IgD-negative memory B cell (primary cell): ENCODE data around the gene ZRANB1. TPM values are rescaled to one million over a fixed set of nuclear protein-coding genes. Genes with fewer than 3 reads are reported as not detected.

Experiments
- H3K27ac Mint-ChIP-seq, 3 donors: one replicate each; pipeline ENCODE4 v1.8.0; 2020 to 2022; ENCODE audit warnings: mild to moderate bottlenecking in 3 of 3, mixed read lengths in 3 of 3, moderate library complexity in 1 of 3
- H3K27me3 Mint-ChIP-seq: one replicate; pipeline ENCODE4 v1.8.0; 2021; ENCODE audit warnings: mixed read lengths
- H3K36me3 Mint-ChIP-seq: one replicate; pipeline ENCODE4 v1.8.0; 2020; ENCODE audit warnings: mild to moderate bottlenecking, mixed read lengths
- H3K4me1 Mint-ChIP-seq, 3 donors: one replicate each; pipeline ENCODE4 v1.8.0; 2020 to 2022; ENCODE audit warnings: mixed read lengths in 3 of 3, mild to moderate bottlenecking in 1 of 3
- H3K4me3 Mint-ChIP-seq, 4 donors: one replicate each; pipeline ENCODE4 v1.8.0; 2020 to 2022; ENCODE audit warnings: mild to moderate bottlenecking in 4 of 4, mixed read lengths in 4 of 4, moderate library complexity in 3 of 4
- H3K9me3 Mint-ChIP-seq, 3 donors: one replicate each; pipeline ENCODE4 v1.8.0; 2020 to 2021; ENCODE audit warnings: mixed read lengths in 3 of 3, mild to moderate bottlenecking in 1 of 3
- polyA plus RNA-seq: library from polyadenylated mRNA; unstranded; fragments of 300-500 nt; fragmentation: Illumina TruSeq; gene quantifications from one replicate; pipeline ENCODE4 v1.2.3, GENCODE V29; 2021

Gene ZRANB1
- polyA plus RNA-seq, 1 donor from 2014 or later: 8.4 TPM

- no peaks in the 10 kb centered on the region for H3K36me3 Mint-ChIP-seq
- peak overlapping the region in 1 of 3 donors; percentile 18 for H3K27ac Mint-ChIP-seq
- H3K4me1 Mint-ChIP-seq: no peaks in the 10 kb centered on the region
- peaks cover 21% of the 10 kb centered on the region for H3K27me3 Mint-ChIP-seq
- peaks cover 3 to 8% (median 6%) of the 10 kb centered on the region in 3 donors for H3K9me3 Mint-ChIP-seq
- no peak overlapping the region for H3K4me3 Mint-ChIP-seq
Observed at GRCh38 chr10:125016611-125017202, 74.8 kb downstream of the ZRANB1 start.

GRCh38 chr10:125017547-125018298 lies 75.8 kb downstream of the ZRANB1 start:
- H3K9me3 Mint-ChIP-seq: peaks cover 3 to 8% (median 6%) of the 10 kb centered on the region in 3 donors
- no peak overlapping the region for H3K4me3 Mint-ChIP-seq
- peaks cover 20% of the 10 kb centered on the region for H3K27me3 Mint-ChIP-seq
- no peak overlapping the region for H3K27ac Mint-ChIP-seq
- no peaks in the 10 kb centered on the region for H3K4me1 Mint-ChIP-seq
- no peaks in the 10 kb centered on the region for H3K36me3 Mint-ChIP-seq

DNA sequence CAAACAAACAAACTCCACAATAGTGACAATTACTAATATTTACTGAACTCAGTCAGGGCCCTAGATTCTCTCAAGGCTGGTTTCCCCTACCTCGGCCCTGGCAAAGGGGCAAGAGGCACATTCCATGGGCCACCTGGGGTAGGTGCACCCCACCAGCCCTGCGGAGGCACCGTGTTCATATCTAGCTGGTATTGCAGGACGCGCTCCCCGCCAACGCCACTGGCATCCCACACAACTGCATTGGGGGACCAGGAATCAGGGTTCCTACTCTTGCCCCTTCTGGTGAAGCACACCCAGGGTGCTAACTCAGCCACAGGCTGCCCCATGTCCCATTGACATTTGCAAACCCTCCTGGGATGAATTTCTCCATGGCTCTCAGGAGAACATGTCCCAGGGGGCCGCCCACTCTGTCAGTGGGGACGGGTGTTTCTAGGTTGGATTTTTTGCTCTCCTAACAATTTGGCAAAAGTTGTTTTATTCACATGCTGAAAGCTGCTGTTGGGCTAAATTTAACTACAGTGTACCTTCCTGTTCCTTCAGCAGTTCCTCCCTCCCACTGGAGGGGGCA lies 76.7 kb downstream of the ZRANB1 start:
- H3K4me3 Mint-ChIP-seq: no peak overlapping the region
- H3K27me3 Mint-ChIP-seq: peaks cover 22% of the 10 kb centered on the region
- H3K36me3 Mint-ChIP-seq: no peaks in the 10 kb centered on the region
- H3K4me1 Mint-ChIP-seq: no peaks in the 10 kb centered on the region
- peaks cover 3 to 8% (median 6%) of the 10 kb centered on the region in 3 donors for H3K9me3 Mint-ChIP-seq
- no peak overlapping the region for H3K27ac Mint-ChIP-seq

DNA sequence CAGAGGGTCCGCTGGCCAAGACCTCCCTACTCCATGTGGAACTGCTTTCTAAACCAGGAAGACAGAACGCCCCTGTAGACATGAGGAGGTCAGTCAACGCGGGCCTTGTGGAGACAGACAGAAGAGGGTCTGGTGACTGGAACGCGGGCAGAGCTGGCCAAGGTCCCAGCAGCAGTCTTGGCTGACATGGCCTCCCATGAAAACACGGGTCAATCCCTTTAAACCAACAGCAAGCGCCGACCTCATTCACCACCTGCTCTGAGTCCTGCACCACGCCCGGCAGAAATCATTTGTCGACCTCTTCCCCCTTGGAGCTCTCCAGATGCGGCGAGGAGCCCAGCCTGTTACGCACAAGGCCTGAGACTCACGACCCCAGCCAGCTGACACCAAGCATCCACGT lies 78.5 kb downstream of the ZRANB1 start:
- Mint-ChIP-seq H3K9me3 (peaks cover 3 to 8% (median 6%) of the 10 kb centered on the region in 3 donors), H3K4me3 (no peak overlapping the region), H3K27me3 (peaks cover 30% of the 10 kb centered on the region), H3K36me3 (no peaks in the 10 kb centered on the region), H3K4me1 (peaks cover 12 to 13% (median 13%) of the 10 kb centered on the region in 3 donors), H3K27ac (no peak overlapping the region)

DNA sequence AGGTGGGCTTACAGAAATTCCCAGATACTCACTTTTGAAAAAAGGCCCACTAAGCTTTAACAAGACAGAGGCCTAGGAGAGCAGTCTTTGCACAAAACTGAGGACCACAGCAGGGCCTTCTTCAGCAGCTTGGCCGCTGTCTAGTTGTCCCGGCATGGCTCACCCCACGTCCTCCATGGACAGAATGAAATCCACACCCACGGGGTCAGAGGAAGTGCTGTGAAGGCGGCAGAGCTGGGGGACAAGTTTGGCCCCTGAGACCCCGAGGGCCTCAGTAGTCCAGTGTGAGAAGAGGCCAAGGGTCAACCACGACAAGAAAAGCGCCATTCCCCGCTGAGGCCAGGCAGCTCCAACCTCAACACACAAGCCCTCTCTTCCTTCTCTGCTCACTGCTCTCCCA lies 78.9 kb downstream of the ZRANB1 start:
- no peak overlapping the region for H3K27ac Mint-ChIP-seq
- no peaks in the 10 kb centered on the region for H3K36me3 Mint-ChIP-seq
- H3K27me3 Mint-ChIP-seq: peaks cover 34% of the 10 kb centered on the region
- no peak overlapping the region for H3K4me3 Mint-ChIP-seq
- peaks cover 3 to 8% (median 6%) of the 10 kb centered on the region in 3 donors for H3K9me3 Mint-ChIP-seq
- peaks cover 13 to 15% (median 15%) of the 10 kb centered on the region in 3 donors for H3K4me1 Mint-ChIP-seq

DNA sequence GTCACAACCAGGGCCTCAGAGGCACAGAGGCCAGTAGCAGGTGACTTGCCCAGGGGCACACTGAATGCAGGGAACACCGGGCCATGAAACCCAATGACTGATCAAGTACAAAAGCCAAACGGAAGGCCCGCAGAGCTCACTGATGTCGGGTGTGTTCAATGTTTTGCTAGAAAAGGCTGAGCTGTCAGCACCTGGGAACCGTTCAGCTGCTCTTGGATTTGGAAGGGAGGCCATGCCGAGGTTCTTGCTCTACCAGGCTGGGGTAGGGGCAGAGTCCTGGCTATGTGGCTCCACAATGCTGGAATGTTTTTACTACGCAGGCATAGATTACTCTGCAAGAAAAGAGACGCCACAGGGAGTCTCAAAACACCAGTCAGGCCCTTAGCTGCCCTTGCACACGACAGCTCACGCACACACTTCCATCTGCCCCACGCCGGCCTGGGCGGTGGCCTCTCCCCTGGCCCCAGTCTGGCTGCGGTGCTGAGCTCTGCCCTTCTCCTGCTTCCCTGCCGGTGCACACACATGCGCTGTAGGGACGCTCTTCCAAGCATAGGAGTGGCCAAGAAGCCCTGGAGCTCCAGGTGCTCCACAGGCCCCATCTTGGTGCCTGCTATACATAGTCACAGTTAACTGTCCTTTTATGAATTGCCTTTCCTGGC lies 79.9 kb downstream of the ZRANB1 start:
- Mint-ChIP-seq H3K27me3 (peaks cover 36% of the 10 kb centered on the region), H3K4me3 (peak overlapping the region in 1 of 4 donors; percentile 30), H3K9me3 (peaks cover 3 to 8% (median 4%) of the 10 kb centered on the region in 3 donors), H3K36me3 (no peaks in the 10 kb centered on the region), H3K4me1 (peaks cover 13 to 15% (median 15%) of the 10 kb centered on the region in 3 donors), H3K27ac (no peak overlapping the region)

- Mint-ChIP-seq H3K9me3 (peaks cover 3 to 8% (median 4%) of the 10 kb centered on the region in 3 donors), H3K4me1 (peaks cover 13 to 15% (median 15%) of the 10 kb centered on the region in 3 donors), H3K27me3 (peaks cover 32% of the 10 kb centered on the region), H3K4me3 (no peak overlapping the region), H3K27ac (no peak overlapping the region), H3K36me3 (no peaks in the 10 kb centered on the region)
Observed at GRCh38 chr10:125022671-125023070, 80.7 kb downstream of the ZRANB1 start.

DNA sequence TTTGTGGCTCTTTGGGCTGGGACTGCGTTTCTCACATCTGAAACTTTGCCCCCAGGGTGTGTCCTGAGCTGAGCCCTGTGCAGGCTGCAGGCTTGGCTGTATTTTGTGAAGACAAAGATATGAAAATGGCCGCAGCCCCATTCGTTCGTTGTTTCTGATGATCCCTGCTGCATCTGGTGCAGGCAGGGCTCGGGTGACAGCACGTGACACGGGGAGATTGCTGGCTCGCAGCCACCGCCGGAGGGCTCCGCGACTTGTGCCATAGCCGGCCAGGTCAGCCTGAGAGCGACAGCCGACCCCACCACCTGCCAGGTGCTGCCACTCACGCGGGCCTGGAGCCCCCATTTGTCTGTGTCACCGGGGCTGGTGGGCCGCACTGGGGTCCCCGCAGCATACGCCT lies 81.3 kb downstream of the ZRANB1 start:
- H3K27ac Mint-ChIP-seq: peak overlapping the region in 1 of 3 donors; percentile 39
- H3K4me3 Mint-ChIP-seq: no peak overlapping the region
- H3K27me3 Mint-ChIP-seq: peaks cover 28% of the 10 kb centered on the region
- peaks cover 3 to 8% (median 4%) of the 10 kb centered on the region in 3 donors for H3K9me3 Mint-ChIP-seq
- H3K4me1 Mint-ChIP-seq: peaks cover 13 to 15% (median 15%) of the 10 kb centered on the region in 3 donors
- H3K36me3 Mint-ChIP-seq: no peaks in the 10 kb centered on the region

- Mint-ChIP-seq H3K4me3 (peak overlapping the region in 1 of 4 donors; percentile 43), H3K36me3 (no peaks in the 10 kb centered on the region), H3K9me3 (peaks cover 3 to 8% (median 4%) of the 10 kb centered on the region in 3 donors), H3K27me3 (peaks cover 25% of the 10 kb centered on the region), H3K4me1 (peaks cover 13 to 15% (median 15%) of the 10 kb centered on the region in 3 donors), H3K27ac (peak overlapping the region in 1 of 3 donors; percentile 39)
Observed at GRCh38 chr10:125023862-125024496, 82.1 kb downstream of the ZRANB1 start.

DNA sequence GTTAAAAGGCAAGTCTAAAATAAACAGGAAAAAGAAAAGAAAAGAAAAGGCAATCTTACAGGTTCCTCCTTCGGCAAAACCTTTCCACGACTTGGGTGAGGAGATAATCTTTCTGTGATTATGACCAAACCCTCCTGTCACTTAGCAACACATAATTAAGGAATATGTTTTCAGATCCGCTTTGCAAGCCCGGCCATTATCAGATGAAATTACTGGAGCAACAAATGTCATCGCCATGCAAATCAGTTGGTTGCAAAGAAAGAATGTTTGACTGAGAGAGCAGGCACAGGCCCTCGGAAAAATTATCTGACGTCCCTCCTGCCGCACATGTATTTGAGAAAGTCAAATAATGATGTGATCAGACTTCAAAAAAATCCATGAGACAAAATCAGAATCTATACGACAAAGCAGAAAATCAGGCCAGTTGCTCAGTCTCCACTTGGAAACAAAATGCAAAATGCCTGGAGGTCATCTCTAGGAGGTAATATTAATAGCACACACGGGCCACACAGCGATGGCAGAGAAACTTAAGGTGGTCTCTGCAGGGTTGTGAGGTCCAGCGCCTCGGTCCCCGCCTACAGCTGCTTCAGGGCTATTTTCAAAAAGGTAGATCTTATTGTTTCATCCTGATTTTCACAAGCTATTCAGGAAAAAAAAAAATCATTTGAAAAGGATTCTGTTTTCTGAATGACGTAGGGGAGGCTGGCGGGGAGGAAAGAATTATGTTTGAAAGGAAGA lies 82.7 kb downstream of the ZRANB1 start:
- H3K4me3 Mint-ChIP-seq: peak overlapping the region in 2 of 4 donors; percentile 61 to 73
- no peak overlapping the region for H3K27ac Mint-ChIP-seq
- no peaks in the 10 kb centered on the region for H3K36me3 Mint-ChIP-seq
- peaks cover 0 to 3% (median 0%) of the 10 kb centered on the region in 3 donors for H3K9me3 Mint-ChIP-seq
- peaks cover 24% of the 10 kb centered on the region for H3K27me3 Mint-ChIP-seq
- peaks cover 13 to 15% (median 15%) of the 10 kb centered on the region in 3 donors for H3K4me1 Mint-ChIP-seq

- Mint-ChIP-seq H3K4me3 (peak overlapping the region in 2 of 4 donors; percentile 7 to 55), H3K27me3 (peaks cover 26% of the 10 kb centered on the region), H3K9me3 (no peaks in the 10 kb centered on the region), H3K36me3 (no peaks in the 10 kb centered on the region), H3K27ac (no peak overlapping the region), H3K4me1 (peaks cover 13 to 15% (median 15%) of the 10 kb centered on the region in 3 donors)
Observed at GRCh38 chr10:125025341-125025740, 83.4 kb downstream of the ZRANB1 start.

DNA sequence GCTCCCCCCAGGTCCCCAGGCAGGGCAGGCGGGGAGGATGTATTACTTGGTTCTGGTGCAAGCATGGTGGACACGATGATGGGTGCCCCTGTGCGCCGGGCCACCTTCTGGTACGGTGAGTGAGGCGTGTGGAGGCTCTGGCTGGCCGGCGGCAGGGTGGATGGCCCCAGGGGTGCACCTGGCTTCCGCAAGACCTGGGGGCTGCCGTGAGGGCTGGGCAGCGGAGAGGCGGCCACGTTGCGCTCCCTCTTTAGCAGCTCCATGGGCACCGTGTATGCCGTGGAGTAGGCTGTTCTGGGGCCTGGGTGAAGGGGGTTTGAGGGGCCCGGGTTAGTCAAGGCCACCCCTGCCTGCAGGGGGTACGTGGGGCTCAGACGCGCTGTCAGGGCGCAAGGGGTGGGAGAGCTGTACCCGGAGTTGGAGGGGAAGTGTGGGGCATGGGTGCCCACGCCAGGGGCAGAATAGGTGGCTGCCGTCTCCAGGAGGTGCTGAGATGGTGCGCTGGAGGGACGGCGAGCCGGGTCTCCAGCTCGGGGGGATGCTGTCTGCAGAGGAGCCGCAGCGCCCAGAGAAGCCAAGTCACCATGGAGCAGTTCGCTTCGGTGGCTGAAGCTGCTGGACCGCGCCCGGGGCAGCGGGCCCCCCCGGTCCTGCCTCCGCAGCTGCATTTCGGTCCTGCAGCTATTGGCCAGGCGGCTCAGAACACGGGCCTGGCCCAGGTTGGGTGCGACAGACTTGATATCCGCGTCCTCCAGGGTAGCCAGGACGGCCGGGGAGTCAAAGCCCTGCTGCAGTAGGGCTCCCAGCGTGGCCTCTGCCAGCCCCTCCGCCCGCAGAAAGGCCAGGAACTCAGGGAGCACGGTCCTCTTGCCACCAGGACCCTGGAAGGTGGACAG lies 84.4 kb downstream of the ZRANB1 start:
- H3K36me3 Mint-ChIP-seq: no peaks in the 10 kb centered on the region
- H3K4me3 Mint-ChIP-seq: peak overlapping the region in 1 of 4 donors; percentile 55
- H3K4me1 Mint-ChIP-seq: peaks cover 13 to 15% (median 15%) of the 10 kb centered on the region in 3 donors
- H3K27me3 Mint-ChIP-seq: peaks cover 29% of the 10 kb centered on the region
- H3K9me3 Mint-ChIP-seq: no peaks in the 10 kb centered on the region
- H3K27ac Mint-ChIP-seq: no peak overlapping the region
